Kidney capillary endothelial cell (primary cell): ENCODE data around the gene SMAD3.

Source experiments
- DNase-seq: peaks from one replicate; pipeline ENCODE4 v3.0.0-alpha.2; 2018; ENCODE audit warnings: low spot score

The SMAD3 gene

GRCh38 chr15:67184208-67184925 lies 119.0 kb downstream of the SMAD3 start:
- no peak for DNase-seq

- DNase-seq: no peak
These were observed 119.6 kb downstream of the SMAD3 start for GRCh38 chr15:67185051-67185450.

GRCh38 chr15:67185621-67186225 lies 120.3 kb downstream of the SMAD3 start:
- DNase-seq: no peak

GRCh38 chr15:67186226-67186649 lies 120.8 kb downstream of the SMAD3 start:
- no peak for DNase-seq

GRCh38 chr15:67186688-67187087 lies 121.3 kb downstream of the SMAD3 start:
- no peak for DNase-seq

- no peak for DNase-seq
These were observed 122.0 kb downstream of the SMAD3 start for GRCh38 chr15:67187351-67187854.

- no peak for DNase-seq
These were observed 123.3 kb downstream of the SMAD3 start for GRCh38 chr15:67188551-67189218.

DNA sequence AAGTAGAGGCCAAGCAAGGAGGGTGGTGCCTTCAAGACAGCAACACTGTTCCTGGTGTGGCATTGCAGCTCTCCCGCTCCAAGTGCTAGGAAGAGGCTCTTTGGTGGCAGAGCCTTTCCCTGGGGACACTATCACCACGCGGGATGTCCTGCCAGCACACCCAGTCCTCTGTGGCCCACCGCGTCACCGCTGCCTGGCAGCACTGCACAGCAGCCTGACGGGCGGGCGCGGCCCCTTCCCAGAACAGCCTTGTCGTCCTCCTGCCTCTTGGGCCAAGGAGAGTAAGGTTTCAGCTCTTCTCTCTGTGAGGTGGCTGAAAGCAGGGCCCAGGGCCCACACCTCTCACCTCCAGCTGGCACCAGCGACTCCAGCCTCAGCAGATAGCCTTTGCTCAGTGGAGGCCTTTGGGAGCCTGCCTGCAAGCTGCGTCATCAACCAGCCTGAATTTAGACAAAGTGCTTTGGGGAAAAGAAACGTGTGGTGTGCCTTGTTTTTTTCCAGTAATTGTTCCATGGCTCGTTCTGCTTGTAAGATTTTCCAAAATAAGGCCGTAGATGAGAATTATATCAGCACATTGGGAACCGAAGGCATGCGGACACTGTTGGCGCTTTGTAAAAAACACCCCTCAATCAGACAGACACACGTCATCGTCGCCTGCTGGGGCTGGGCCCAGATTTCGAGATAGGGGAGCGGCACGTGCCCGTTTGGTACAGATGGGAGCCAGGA lies 124.1 kb downstream of the SMAD3 start:
- DNase-seq: no peak

DNA sequence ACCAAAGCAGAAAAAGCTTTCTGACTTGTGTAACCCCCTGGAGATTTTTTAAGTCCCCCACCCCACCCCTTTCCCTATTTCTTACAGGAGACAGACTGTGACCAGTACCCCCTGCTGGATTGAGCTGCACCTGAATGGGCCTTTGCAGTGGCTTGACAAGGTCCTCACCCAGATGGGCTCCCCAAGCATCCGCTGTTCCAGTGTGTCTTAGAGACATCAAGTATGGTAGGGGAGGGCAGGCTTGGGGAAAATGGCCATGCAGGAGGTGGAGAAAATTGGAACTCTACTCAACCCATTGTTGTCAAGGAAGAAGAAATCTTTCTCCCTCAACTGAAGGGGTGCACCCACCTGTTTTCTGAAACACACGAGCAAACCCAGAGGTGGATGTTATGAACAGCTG lies 124.9 kb downstream of the SMAD3 start:
- no peak for DNase-seq

DNA sequence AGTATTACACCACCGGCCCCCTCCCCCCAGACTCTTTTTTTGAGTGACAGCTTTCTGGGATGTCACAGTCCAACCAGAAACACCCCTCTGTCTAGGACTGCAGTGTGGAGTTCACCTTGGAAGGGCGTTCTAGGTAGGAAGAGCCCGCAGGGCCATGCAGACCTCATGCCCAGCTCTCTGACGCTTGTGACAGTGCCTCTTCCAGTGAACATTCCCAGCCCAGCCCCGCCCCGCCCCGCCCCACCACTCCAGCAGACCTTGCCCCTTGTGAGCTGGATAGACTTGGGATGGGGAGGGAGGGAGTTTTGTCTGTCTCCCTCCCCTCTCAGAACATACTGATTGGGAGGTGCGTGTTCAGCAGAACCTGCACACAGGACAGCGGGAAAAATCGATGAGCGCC lies 125.4 kb downstream of the SMAD3 start:
- DNase-seq: no peak

GRCh38 chr15:67192185-67192820 lies 126.9 kb downstream of the SMAD3 start:
- no peak for DNase-seq

DNA sequence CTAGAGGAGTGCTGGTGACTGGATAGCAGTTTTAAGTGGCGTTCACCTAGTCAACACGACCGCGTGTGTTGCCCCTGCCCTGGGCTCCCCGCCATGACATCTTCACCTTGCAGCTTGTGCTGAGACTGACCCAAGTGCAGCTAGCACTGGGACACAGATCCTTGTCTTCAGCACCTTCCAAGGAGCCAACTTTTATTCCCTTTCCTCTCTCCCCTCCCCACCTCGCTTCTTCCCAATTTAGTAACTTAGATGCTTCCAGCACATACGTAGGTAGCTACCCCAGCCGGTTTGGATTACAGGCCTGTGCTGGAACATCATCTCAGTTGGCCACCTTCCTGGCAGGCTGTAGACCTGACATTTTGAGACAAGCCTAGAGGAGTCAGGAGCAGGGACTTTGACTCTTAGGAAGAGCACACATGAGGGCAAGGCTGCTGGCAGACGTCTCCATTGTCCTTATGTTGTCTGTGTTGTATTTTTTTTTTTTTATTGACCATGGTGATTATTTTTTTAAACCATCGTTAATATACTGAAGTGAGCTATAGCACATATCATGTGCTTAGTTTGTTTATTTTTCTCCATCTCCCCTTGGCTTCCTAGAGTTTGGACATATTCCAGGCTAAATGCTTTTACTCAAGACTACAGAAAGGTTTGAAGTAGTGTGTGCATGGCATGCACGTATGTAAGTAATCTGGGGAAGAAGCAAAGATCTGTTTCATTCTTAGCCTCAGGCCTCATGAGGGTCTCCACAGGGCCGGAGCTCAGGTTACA lies 128.0 kb downstream of the SMAD3 start:
- DNase-seq: no peak

DNA sequence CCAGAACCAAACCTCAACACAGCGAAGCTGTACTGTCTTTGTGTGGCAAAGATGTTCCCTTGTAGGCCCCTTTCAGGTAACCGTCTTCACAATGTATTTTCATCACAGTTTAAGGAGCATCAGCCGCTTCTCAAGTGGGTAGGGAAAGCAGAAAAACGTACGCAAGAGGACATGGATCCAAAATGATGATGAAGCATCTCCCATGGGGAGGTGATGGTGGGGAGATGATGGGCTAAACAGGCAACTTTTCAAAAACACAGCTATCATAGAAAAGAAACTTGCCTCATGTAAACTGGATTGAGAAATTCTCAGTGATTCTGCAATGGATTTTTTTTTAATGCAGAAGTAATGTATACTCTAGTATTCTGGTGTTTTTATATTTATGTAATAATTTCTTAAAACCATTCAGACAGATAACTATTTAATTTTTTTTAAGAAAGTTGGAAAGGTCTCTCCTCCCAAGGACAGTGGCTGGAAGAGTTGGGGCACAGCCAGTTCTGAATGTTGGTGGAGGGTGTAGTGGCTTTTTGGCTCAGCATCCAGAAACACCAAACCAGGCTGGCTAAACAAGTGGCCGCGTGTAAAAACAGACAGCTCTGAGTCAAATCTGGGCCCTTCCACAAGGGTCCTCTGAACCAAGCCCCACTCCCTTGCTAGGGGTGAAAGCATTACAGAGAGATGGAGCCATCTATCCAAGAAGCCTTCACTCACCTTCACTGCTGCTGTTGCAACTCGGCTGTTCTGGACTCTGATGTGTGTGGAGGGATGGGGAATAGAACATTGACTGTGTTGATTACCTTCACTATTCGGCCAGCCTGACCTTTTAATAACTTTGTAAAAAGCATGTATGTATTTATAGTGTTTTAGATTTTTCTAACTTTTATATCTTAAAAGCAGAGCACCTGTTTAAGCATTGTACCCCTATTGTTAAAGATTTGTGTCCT lies 129.0 kb downstream of the SMAD3 start:
- no peak for DNase-seq

GRCh38 chr15:67195305-67195704 lies 129.9 kb downstream of the SMAD3 start:
- DNase-seq: no peak

GRCh38 chr15:67196222-67196621 lies 130.8 kb downstream of the SMAD3 start:
- DNase-seq: no peak

- no peak for DNase-seq
These were observed 131.4 kb downstream of the SMAD3 start for GRCh38 chr15:67196672-67197363.

- no peak for DNase-seq
These were observed 131.9 kb downstream of the SMAD3 start for GRCh38 chr15:67197364-67197695.

GRCh38 chr15:67198157-67198754 lies 132.9 kb downstream of the SMAD3 start:
- DNase-seq: no peak

DNA sequence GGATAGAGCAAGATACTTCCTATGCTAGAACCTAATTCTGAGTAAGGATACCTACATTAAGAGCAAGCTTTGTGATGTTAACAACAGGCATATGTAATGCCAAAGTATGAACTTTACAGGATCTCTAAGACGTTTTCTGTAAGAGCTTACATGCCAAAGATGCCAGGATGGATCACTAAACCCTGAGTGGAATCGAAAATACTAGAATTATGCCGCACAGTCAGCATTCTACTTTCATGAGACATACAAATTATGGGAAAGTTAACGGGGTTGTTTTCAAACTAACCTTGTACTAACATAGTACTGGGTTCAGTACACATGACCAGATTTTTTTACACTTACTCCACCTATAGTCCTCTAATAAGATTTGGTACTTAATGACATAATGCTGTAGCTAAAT lies 134.0 kb downstream of the SMAD3 start:
- DNase-seq: no peak
